ENCODE results near the gene PDE8B.

DNA sequence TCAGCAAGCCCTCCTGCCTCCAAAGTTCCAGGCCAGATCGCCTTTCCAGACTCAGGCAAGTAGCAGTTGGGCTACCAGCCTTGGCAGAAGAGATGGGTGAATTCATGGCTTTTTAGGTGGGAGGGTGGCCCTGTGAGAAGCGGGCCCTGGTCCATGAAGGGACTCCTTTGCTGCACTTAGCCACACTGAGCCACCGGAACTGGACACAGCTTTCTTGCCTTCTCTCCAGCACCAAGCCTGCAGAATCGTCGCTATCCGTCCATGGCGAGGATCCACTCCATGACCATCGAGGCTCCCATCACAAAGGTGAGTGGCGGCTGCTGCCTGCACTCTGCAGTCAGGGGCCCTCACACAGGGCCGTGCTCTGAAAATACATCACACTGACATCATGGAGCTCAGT is 196.7 kb downstream of the PDE8B start:
- TF ChIP-seq, protein P1, sequence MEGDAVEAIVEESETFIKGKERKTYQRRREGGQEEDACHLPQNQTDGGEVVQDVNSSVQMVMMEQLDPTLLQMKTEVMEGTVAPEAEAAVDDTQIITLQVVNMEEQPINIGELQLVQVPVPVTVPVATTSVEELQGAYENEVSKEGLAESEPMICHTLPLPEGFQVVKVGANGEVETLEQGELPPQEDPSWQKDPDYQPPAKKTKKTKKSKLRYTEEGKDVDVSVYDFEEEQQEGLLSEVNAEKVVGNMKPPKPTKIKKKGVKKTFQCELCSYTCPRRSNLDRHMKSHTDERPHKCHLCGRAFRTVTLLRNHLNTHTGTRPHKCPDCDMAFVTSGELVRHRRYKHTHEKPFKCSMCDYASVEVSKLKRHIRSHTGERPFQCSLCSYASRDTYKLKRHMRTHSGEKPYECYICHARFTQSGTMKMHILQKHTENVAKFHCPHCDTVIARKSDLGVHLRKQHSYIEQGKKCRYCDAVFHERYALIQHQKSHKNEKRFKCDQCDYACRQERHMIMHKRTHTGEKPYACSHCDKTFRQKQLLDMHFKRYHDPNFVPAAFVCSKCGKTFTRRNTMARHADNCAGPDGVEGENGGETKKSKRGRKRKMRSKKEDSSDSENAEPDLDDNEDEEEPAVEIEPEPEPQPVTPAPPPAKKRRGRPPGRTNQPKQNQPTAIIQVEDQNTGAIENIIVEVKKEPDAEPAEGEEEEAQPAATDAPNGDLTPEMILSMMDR (IDR thresholded peaks at IDR 0.05; ENCODE audit: low read length) = no peak
- no peak for TF ChIP-seq EZH2phosphoT487 (IDR thresholded peaks at IDR 0.05; ENCODE audit: low read length)

Measured in MM.1S (cell line).